HG03095 (cell line): ENCODE measurements around the gene DNAJC4.

Source experiments
- ATAC-seq: cut with Tn5 transposase; IDR thresholded peaks from one replicate; pipeline ENCODE4 v1.9.1; 2021; ENCODE audit warnings: moderate library complexity; ENCODE audit not compliant: unreplicated experiment

The DNAJC4 gene

GRCh38 chr11:64255135-64256128 lies 25.1 kb downstream of the DNAJC4 start:
- ATAC-seq: no peak

- no peak for ATAC-seq
Observed at GRCh38 chr11:64256300-64256699, 26.0 kb downstream of the DNAJC4 start.

DNA sequence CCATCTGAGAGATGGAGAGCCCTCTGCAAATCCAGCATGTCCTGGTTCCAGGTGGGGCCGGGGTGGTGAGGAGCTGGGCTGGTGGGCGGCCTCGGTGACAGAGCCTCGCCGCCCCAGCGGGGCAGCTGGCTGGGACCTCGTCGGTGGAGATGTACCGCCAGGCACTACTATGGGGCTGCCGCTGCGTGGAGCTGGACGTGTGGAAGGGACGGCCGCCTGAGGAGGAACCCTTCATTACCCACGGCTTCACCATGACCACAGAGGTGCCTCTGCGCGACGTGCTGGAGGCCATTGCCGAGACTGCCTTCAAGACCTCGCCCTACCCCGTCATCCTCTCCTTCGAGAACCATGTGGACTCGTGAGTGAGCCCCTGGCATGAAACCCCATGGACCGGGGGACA lies 28.0 kb downstream of the DNAJC4 start:
- no peak for ATAC-seq

- no peak for ATAC-seq
Observed at GRCh38 chr11:64258946-64259532, 28.7 kb downstream of the DNAJC4 start.

DNA sequence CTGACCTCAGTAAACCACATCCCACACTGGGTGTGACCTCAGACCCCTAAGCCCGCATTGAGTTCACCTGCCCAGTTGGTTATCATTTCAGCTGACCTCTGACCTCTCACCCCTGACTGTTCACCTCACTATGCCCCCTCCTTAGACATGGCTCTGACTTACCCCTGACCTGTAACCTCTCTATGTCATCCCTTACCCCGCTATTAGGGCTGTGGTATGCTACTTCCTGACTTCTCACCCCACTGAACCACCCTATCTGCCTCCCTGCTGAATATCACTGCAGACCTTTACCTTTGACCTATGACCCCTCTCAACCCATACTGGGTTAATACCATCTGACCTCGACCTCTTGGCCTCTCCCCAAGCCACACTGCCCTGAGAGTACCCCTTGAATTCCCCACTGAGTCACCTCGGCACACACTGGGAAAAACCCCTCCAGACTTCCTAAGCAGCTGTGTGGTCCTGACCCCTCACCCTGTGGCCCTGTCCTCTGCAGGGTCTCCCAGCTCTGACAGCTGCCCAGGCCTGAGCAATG lies 29.3 kb downstream of the DNAJC4 start:
- ATAC-seq: no peak

- ATAC-seq: no peak
Observed at GRCh38 chr11:64260147-64260708, 29.9 kb downstream of the DNAJC4 start.

- ATAC-seq: no peak
Observed at GRCh38 chr11:64261556-64262080, 31.3 kb downstream of the DNAJC4 start.

DNA sequence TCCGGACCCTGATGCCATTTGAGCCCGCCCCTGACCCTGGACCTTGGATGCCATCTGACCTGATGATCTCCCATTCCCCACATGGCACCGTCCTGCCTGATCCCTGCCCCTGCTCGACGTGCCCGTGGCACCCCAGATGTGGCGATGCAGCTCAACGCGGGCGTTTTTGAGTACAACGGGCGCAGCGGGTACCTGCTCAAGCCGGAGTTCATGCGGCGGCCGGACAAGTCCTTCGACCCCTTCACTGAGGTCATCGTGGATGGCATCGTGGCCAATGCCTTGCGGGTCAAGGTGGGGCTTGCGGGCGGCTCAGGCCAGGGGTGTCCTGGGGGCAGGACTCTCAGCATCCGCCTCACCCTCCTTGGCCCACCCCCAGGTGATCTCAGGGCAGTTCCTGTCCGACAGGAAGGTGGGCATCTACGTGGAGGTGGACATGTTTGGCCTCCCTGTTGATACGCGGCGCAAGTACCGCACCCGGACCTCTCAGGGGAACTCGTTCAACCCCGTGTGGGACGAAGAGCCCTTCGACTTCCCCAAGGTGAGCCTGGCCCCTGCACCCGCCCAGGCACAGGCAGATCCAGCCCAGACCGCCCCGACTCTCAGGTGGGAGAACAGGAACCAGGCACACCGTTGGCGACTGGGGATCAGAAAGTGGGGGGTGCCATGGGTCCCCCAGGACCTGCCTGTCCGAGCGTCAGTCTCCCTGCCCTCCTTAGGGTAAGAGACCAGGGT lies 32.1 kb downstream of the DNAJC4 start:
- no peak for ATAC-seq

- no peak for ATAC-seq
Observed at GRCh38 chr11:64263021-64263946, 32.9 kb downstream of the DNAJC4 start.

DNA sequence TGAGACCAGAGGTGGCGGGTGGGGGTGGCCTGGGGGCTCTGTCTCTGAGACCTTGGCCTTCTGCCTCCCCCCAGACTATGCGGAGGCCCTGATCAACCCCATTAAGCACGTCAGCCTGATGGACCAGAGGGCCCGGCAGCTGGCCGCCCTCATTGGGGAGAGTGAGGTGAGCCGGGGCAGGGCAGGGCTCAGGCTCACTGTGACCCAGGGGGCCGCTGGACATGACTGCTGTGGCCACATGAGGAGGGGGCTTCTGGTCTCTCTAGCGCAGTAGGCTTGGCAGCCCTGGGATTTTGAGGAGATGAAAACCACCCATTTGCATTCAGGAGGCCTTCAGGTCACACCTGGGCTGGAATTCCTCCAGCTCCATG lies 33.6 kb downstream of the DNAJC4 start:
- no peak for ATAC-seq

DNA sequence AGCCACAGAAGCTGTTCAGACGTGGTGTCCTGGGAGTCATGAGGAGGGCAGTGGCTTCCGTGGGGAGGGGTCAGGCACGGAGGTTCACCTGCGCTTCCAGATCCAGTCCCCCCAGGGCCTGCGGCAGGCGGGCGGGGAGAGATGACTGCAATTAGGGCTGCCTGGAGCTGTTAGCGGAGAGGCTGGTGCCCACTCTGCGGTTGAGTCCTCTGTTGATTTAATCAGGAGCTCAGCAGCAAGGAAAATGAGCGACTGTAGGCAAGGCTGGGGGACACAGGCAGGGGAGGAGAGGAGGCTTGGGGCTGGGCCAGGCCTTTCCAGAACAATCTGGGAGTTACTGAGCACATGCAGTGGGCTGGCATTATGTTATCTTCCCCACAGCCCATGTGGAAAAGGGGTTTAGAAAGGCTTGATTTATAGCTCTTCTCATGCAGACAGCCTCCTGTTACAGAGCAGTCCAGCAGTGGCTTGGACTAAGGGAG lies 34.1 kb downstream of the DNAJC4 start:
- no peak for ATAC-seq

DNA sequence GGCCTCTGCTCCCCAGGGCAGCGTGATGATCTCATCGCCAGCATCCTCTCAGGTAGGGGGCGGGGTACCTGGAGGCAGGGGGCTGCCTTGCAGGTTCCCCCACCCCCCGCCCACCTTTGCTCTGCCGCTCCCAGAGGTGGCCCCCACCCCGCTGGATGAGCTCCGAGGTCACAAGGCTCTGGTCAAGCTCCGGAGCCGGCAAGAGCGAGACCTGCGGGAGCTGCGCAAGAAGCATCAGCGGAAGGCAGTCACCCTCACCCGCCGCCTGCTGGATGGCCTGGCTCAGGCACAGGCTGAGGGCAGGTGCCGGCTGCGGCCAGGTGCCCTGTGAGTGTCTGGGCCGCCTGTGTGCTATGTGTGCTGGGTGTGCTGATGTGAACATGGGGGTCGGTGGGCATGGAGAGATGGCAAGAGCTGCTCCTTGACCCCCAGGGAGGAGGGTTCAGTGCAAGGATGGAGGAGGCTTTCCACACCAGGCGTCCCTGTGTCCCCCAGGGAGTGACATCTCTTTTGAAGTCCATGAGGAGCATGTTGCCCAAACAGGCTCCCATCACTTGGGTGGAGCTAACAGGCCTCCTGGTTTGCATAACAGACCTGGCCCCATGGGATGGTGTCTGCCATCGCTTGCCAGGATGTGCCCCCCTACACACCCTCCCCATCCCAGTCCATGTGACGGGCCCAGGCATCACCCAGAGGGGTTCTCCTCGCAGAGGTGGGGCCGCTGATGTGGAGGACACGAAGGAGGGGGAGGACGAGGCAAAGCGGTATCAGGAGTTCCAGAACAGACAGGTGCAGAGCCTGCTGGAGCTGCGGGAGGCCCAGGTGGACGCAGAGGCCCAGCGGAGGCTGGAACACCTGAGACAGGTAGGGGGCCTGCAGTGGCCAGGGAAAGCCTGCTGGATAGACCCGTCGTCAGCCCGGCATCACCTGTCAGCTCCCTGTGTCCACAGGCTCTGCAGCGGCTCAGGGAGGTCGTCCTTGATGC lies 35.1 kb downstream of the DNAJC4 start:
- ATAC-seq: no peak

GRCh38 chr11:64266339-64266738 lies 36.0 kb downstream of the DNAJC4 start:
- ATAC-seq: no peak

DNA sequence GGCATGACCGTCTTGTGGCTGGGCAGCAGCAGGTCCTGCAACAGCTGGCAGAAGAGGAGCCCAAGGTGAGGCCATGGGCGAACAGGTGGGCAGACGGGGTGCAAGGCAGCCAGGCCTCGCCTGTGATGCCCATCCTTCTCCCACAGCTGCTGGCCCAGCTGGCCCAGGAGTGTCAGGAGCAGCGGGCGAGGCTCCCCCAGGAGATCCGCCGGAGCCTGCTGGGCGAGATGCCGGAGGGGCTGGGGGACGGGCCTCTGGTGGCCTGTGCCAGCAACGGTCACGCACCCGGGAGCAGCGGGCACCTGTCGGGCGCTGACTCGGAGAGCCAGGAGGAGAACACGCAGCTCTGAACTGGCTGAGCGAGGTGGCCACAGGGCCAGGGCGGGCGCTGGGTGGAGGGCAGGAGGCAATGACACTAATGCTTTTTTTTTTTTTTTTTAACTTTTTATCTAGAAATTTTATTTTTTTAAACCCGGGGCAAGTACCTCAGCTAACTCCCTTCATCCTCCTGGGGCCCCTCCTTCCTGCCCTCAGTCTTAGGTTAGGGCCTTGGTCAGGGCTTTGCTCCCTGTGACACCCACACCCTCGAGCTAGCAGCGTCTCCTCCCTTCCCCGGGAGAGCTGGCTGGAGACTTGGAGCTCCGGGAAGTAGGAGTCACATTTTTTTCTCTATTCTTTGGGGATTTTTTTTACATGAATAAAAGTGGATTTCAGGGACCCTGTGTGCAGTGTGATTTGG lies 37.0 kb downstream of the DNAJC4 start:
- ATAC-seq: no peak

- ATAC-seq: no peak
Observed at GRCh38 chr11:64268025-64268892, 37.9 kb downstream of the DNAJC4 start.

DNA sequence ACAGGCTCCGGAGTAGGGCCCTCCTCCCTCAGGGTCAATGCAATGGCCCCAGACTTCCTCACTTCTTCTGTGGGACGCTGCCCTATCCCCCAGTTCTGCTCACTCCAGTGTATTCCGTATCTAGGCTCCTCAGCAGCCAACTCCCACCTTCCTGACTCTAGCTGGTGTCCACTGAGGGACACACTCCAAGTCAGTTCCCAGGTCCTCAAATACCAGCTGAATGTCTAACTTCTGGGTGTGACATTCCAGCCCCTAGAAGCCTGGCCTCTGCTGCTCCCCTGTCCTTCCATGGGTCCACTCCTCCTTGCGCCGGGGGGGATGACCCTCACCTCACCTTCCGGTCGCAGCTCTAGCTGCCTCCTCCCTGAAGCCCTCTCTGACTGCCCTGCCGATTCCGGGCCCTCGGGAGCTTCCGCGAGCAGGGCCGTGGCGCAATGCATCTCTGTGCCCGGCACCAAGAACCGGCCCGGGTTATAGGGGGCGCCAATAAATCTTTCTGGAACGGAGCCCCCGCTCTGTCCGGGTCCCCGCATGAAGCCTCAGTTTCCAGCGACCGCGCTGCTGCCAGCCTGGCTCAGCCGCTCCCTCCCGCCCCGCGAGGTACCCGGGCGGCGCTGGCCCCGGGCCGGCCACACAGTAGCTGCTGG lies 38.7 kb downstream of the DNAJC4 start:
- peak; percentile 14 for ATAC-seq
